HepG2 (cell line): ENCODE results near the gene NXT1. TPM values are rescaled to one million over a fixed set of nuclear protein-coding genes. Genes with fewer than 3 reads are reported as not detected.
A peak's percentile ranks its signal among the peaks of the same experiment; 100 is the strongest.

Source experiments
- ATAC-seq: fragments of 200-7000 bp; cut with Tn5 transposase; 3 replicates; pipeline ENCODE4 v1.9.1; 2020; ENCODE audit warnings: mild to moderate bottlenecking, moderate library complexity
- BruUV-seq: library from RNA; stranded (reverse); fragments of 400-500 nt; replicated peaks from 2 replicates; lab custom pipeline; 2021; lab: Mats Ljungman, UMichigan
- CTCF ChIA-PET: fragments of 300-600 bp; formaldehyde crosslinking; extraction: SDS; loops from one replicate; lab custom pipeline; 2021; ENCODE audit warnings: low total read pairs, inconsistent platforms, low intra/inter-chr PET ratio; lab: Yijun Ruan, JAX
- POLR2A ChIA-PET: fragments of 350-600 bp; sonication (Branson Sonifier 250); formaldehyde crosslinking; loops from one replicate; lab custom pipeline; 2020; ENCODE audit warnings: antibody characterized with exemption, inconsistent platforms; lab: Yijun Ruan, JAX
- DNase-seq: peaks from one replicate; pipeline ENCODE4 v3.0.0-alpha.2; 2015; ENCODE audit warnings: low spot score
- FAIRE-seq: peaks from 3 replicates; lab custom pipeline; 2011; peaks lifted over from hg19 to GRCh38; lab: Jason Lieb, UNC
- H2AFZ ChIP-seq: one replicate; pipeline ENCODE4 v1.6.1; 2011; ENCODE audit warnings: low read length, inconsistent platforms
- H3K27ac ChIP-seq: fragments of 300-600 bp; 3 replicates; pipeline ENCODE4 v1.8.0; 2011; ENCODE audit warnings: mixed run types, mild to moderate bottlenecking, mixed read lengths, low read length, inconsistent platforms; ENCODE audit not compliant: insufficient read depth; ENCODE audit errors: extremely low read length
- H3K27me3 ChIP-seq, 2 experiments: fragments of 200-600 bp in 1 of 2; 2 replicates in 1 of 2; 3 replicates in 1 of 2; pipeline versions ENCODE4 v1.6.0 to v1.8.0; 2011; ENCODE audit warnings: low read length in 2 of 2, mild to moderate bottlenecking in 2 of 2, moderate library complexity in 2 of 2, inconsistent platforms in 1 of 2; ENCODE audit not compliant: insufficient read depth in 2 of 2, control insufficient read depth in 1 of 2
- H3K36me3 ChIP-seq, 2 experiments: fragments of 200-600 bp in 1 of 2; replicated peaks in 1 of 2; 2 replicates in 1 of 2; 3 replicates in 1 of 2; pipeline versions ENCODE4 v1.5.1 to v1.8.0; 2011; ENCODE audit warnings: low read length in 2 of 2, inconsistent platforms in 1 of 2; ENCODE audit not compliant: insufficient read depth in 2 of 2, control insufficient read depth in 1 of 2
- H3K4me1 ChIP-seq: 2 replicates; pipeline ENCODE4 v1.5.1; 2012; ENCODE audit warnings: low read length, inconsistent platforms; ENCODE audit not compliant: insufficient read depth
- H3K4me2 ChIP-seq: 2 replicates; pipeline ENCODE4 v1.6.0; 2011; ENCODE audit warnings: low read depth, low read length, inconsistent platforms
- H3K4me3 ChIP-seq, 3 experiments: fragments of 200-600 bp in 1 of 3; sonication (generic), shearing (Covaris generic) in 1 of 3; replicated peaks in 1 of 3; 2 replicates each; pipeline ENCODE4 v1.5.1; 2011 to 2016; ENCODE audit warnings: low read length in 3 of 3, inconsistent platforms in 2 of 3, low read depth in 2 of 3, mild to moderate bottlenecking in 2 of 3, control low read depth in 1 of 3, mixed read lengths in 1 of 3; ENCODE audit not compliant: insufficient read depth in 1 of 3
- H3K79me2 ChIP-seq: one replicate; pipeline ENCODE4 v1.6.1; 2011; ENCODE audit warnings: low read length, inconsistent platforms; ENCODE audit not compliant: insufficient read depth
- H3K9ac ChIP-seq: 2 replicates; pipeline ENCODE4 v1.6.0; 2011; ENCODE audit warnings: mild to moderate bottlenecking, low read depth, low read length, inconsistent platforms; ENCODE audit not compliant: insufficient read depth
- H3K9me3 ChIP-seq: 2 replicates; pipeline ENCODE4 v1.5.1; 2012; ENCODE audit warnings: mild to moderate bottlenecking, low read length
- H4K20me1 ChIP-seq: 2 replicates; pipeline ENCODE4 v1.6.0; 2011; ENCODE audit warnings: inconsistent platforms, mild to moderate bottlenecking, low read length, moderate library complexity; ENCODE audit not compliant: insufficient read depth
- MAFK ChIP-seq, 2 experiments: IDR thresholded peaks in 1 of 2; conservative IDR thresholded peaks in 1 of 2; 2 replicates each; pipeline ENCODE4 v1.6.1; 2011; ENCODE audit warnings: improper control_type of control experiment in 2 of 2, low read length in 2 of 2
- MEIS1 ChIP-seq: sonication (generic); formaldehyde crosslinking; IDR thresholded peaks from 2 replicates; pipeline ENCODE4 v1.9.0; 2021; ENCODE audit warnings: mild to moderate bottlenecking, missing genetic modification reagents, moderate library complexity, borderline replicate concordance
- NCOA1 ChIP-seq: sonication (generic); formaldehyde crosslinking; IDR thresholded peaks from 2 replicates; pipeline ENCODE4 v1.9.0; 2021; ENCODE audit warnings: missing genetic modification reagents
- NFE2L2 ChIP-seq: fragments of 150-350 bp; IDR thresholded peaks from 2 replicates; pipeline ENCODE4 v1.6.1; 2014; ENCODE audit warnings: low read length
- RBFOX2 ChIP-seq: fragments of 200-400 bp; formaldehyde crosslinking; IDR thresholded peaks from 2 replicates; pipeline ENCODE4 v1.6.1; 2017; ENCODE audit warnings: low read depth, mild to moderate bottlenecking, low read length
- SCMH1 ChIP-seq: sonication (generic); formaldehyde crosslinking; IDR thresholded peaks from 2 replicates; pipeline ENCODE4 v1.9.0; 2021; ENCODE audit warnings: missing genetic modification reagents, mild to moderate bottlenecking, borderline replicate concordance
- ZNF512B ChIP-seq: sonication (generic); formaldehyde crosslinking; IDR thresholded peaks from 2 replicates; pipeline ENCODE4 v1.5.1; 2020; ENCODE audit warnings: missing genetic modification reagents, mild to moderate bottlenecking, borderline replicate concordance
- ZNF775 ChIP-seq: sonication (generic); formaldehyde crosslinking; IDR thresholded peaks from 2 replicates; pipeline ENCODE4 v1.4.0; 2020; ENCODE audit warnings: missing genetic modification reagents, mild to moderate bottlenecking, moderate library complexity, borderline replicate concordance
- WGBS: methylation state at CpG from one replicate; pipeline ENCODE4 v1.1.6; 2017; ENCODE audit warnings: low lambda C conversion rate; 5-methylcytosine and 5-hydroxymethylcytosine counted together
- in situ Hi-C: cut with HindIII; loops from 2 replicates; pipeline ENCODE4 v1.10.0; 2017; ENCODE audit warnings: low pct_unique_long_range_greater_than_20kb; ENCODE audit not compliant: extremely low pct_ligation_motif_present
- intact Hi-C: fragments of 100-400 bp; cut with micrococcal nuclease; formaldehyde crosslinking; loops from one replicate; pipeline ENCODE4 v1.10.0; 2022; ENCODE audit not compliant: unreplicated experiment
- polyA plus RNA-seq, 8 experiments: library from polyadenylated mRNA; depleted of rRNA in 3 of 8; stranded (reverse) in 7 of 8; unstranded in 1 of 8; fragments of >200 nt; fragmentation: Illumina TruSeq in 4 of 8; extraction: Trizol in 4 of 8; gene quantifications; 2 replicates each; pipeline versions ENCODE4 v1.2.1 to v1.2.3, GENCODE V29; 2011 to 2016; ENCODE audit warnings: low read depth in 4 of 8, missing spikeins in 1 of 8, mixed read lengths in 1 of 8; ENCODE audit not compliant: insufficient read depth in 1 of 8
- total RNA-seq, 5 experiments: library from RNA; depleted of rRNA; stranded (reverse); fragments of >200 nt; fragmentation: Illumina TruSeq; extraction: Trizol; gene quantifications; 2 replicates each; pipeline ENCODE4 v1.2.3, GENCODE V29; 2016; ENCODE audit warnings: low read depth in 1 of 5
- TF ChIP-seq, protein P1 (sequence below): sonication (generic); formaldehyde crosslinking; IDR thresholded peaks from 2 replicates; pipeline ENCODE4 v1.8.0; 2022; ENCODE audit warnings: mild to moderate bottlenecking, missing genetic modification reagents
- TF ChIP-seq, protein P2 (sequence below): sonication (generic); formaldehyde crosslinking; IDR thresholded peaks from 2 replicates; pipeline ENCODE4 v1.8.1; 2023; ENCODE audit warnings: mild to moderate bottlenecking, inconsistent platforms, moderate library complexity, missing genetic modification reagents, borderline replicate concordance

Gene NXT1
- total and polyA plus RNA-seq, 2 of the 13 experiments (the other 11 are each of a cell fraction or from before 2014, with no cell fraction given) = 35.6 to 65.9 TPM

- intact Hi-C loops (loop anchor here (5.0 kb wide), 1 partner anchor 247 kb away; the partner anchor contains the start of gene CST9), in situ Hi-C loops (no loop called here)
- peak overlapping the region; percentile 92 for H3K4me2 ChIP-seq
- H3K4me1 ChIP-seq = peaks cover 51% of the 10 kb centered on the region
- peaks cover 33% of the 10 kb centered on the region for H3K79me2 ChIP-seq
- H3K27ac ChIP-seq = peak overlapping the region; percentile 93
- 80% methylated on average over 1 of the region's 1 CpG for WGBS
- peak overlapping the region; percentile 96 for H3K9ac ChIP-seq
- H3K27me3 ChIP-seq = no peaks in the 10 kb centered on the region; a peak in 1 of 5 replicates
- FAIRE-seq = no peak
- peak overlapping the region; percentile 69 to 87 (median 82); a peak in 5 of 6 replicates for H3K4me3 ChIP-seq
- no peaks in the 10 kb centered on the region for H3K9me3 ChIP-seq
- H3K36me3 ChIP-seq = peaks cover 11 to 13% of the 10 kb centered on the region in 2 experiments
- POLR2A ChIA-PET = interaction anchor here (1.5 to 4.6 kb wide), 7 partner anchors 10 to 782 kb away, joined by 3 to 145 read pairs (median 6); partner anchors contain the start of gene NXT1
- H4K20me1 ChIP-seq = peaks cover 9% of the 10 kb centered on the region; the same call in 1 of the 2 replicates
- no peak overlapping the region for H2AFZ ChIP-seq
- DNase-seq = no peak
- TF ChIP-seq ZNF775 (CRISPR knock-in tag) (peak; percentile 23; the same call in 1 of the 2 replicates), RBFOX2 (no peak), SCMH1 (CRISPR knock-in tag) (no peak), NCOA1 (CRISPR knock-in tag) (no peak)
- no TSS peak for BruUV-seq
- CTCF ChIA-PET = no interaction called here
- ATAC-seq = no peak
These were observed 9.9 kb downstream of the NXT1 start for GRCh38 chr20:23360531-23360930.

GRCh38 chr20:23361119-23361475 lies 10.5 kb downstream of the NXT1 start:
- peak overlapping the region; percentile 69 to 87 (median 82) for H3K4me3 ChIP-seq
- ChIA-PET CTCF (no interaction called here), POLR2A (interaction anchor here (0.6 to 4.6 kb wide), 14 partner anchors 8 to 783 kb away, joined by 3 to 145 read pairs (median 4); partner anchors contain the start of genes NAPB and NXT1)
- H3K4me2 ChIP-seq = peak overlapping the region; percentile 92
- DNase-seq (peak; percentile 74), ATAC-seq (no peak), FAIRE-seq (peak; percentile 75)
- 2% methylated on average over 8 of the region's 8 CpGs for WGBS
- peaks cover 57% of the 10 kb centered on the region for H3K4me1 ChIP-seq
- H2AFZ ChIP-seq = no peak overlapping the region
- H3K9ac ChIP-seq = peak overlapping the region; percentile 96
- no peaks in the 10 kb centered on the region; a peak in 1 of 5 replicates for H3K27me3 ChIP-seq
- in situ Hi-C loops (no loop called here), intact Hi-C loops (loop anchor here (5.0 kb wide), 1 partner anchor 246 kb away; the partner anchor contains the start of gene CST9)
- H3K36me3 ChIP-seq = peaks cover 15 to 19% of the 10 kb centered on the region in 2 experiments; a peak in 4 of 5 replicates
- H4K20me1 ChIP-seq = peaks cover 9% of the 10 kb centered on the region; the same call in 1 of the 2 replicates
- H3K79me2 ChIP-seq = peaks cover 39% of the 10 kb centered on the region
- no TSS peak for BruUV-seq
- no peaks in the 10 kb centered on the region for H3K9me3 ChIP-seq
- H3K27ac ChIP-seq = peak overlapping the region; percentile 93
- peak; percentile 20; the same call in 1 of the 2 replicates for TF ChIP-seq ZNF512B (CRISPR knock-in tag)
- no peak for TF ChIP-seq NFE2L2
- TF ChIP-seq MEIS1 (CRISPR knock-in tag) = no peak
- peak; percentile 96 to 98 for TF ChIP-seq MAFK (conservative IDR thresholded peaks at IDR 0.05 in 1 of 2, IDR thresholded peaks at IDR 0.05 in 1 of 2; ENCODE audit: low read length in 2 of 2)
- TF ChIP-seq, protein P1, sequence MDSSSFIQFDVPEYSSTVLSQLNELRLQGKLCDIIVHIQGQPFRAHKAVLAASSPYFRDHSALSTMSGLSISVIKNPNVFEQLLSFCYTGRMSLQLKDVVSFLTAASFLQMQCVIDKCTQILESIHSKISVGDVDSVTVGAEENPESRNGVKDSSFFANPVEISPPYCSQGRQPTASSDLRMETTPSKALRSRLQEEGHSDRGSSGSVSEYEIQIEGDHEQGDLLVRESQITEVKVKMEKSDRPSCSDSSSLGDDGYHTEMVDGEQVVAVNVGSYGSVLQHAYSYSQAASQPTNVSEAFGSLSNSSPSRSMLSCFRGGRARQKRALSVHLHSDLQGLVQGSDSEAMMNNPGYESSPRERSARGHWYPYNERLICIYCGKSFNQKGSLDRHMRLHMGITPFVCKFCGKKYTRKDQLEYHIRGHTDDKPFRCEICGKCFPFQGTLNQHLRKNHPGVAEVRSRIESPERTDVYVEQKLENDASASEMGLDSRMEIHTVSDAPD = peak; percentile 31; the same call in 1 of the 2 replicates
- TF ChIP-seq, protein P2, sequence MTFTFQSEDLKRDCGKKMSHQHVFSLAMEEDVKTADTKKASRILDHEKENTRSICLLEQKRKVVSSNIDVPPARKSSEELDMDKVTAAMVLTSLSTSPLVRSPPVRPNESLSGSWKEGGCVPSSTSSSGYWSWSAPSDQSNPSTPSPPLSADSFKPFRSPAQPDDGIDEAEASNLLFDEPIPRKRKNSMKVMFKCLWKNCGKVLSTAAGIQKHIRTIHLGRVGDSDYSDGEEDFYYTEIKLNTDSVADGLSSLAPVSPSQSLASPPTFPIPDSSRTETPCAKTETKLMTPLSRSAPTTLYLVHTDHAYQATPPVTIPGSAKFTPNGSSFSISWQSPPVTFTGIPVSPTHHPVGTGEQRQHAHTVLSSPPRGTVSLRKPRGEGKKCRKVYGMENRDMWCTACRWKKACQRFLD = no peak
